IPS-NIHi7 (cell line): Measurements from ENCODE around the gene NDUFA9.
A peak's percentile ranks its signal among the peaks of the same experiment; 100 is the strongest.

Experiments
- DNase-seq: peaks from one replicate; pipeline ENCODE4 v3.0.0; 2012; ENCODE audit warnings: mixed read lengths; ENCODE audit errors: extremely low spot score

NDUFA9 gene

DNA sequence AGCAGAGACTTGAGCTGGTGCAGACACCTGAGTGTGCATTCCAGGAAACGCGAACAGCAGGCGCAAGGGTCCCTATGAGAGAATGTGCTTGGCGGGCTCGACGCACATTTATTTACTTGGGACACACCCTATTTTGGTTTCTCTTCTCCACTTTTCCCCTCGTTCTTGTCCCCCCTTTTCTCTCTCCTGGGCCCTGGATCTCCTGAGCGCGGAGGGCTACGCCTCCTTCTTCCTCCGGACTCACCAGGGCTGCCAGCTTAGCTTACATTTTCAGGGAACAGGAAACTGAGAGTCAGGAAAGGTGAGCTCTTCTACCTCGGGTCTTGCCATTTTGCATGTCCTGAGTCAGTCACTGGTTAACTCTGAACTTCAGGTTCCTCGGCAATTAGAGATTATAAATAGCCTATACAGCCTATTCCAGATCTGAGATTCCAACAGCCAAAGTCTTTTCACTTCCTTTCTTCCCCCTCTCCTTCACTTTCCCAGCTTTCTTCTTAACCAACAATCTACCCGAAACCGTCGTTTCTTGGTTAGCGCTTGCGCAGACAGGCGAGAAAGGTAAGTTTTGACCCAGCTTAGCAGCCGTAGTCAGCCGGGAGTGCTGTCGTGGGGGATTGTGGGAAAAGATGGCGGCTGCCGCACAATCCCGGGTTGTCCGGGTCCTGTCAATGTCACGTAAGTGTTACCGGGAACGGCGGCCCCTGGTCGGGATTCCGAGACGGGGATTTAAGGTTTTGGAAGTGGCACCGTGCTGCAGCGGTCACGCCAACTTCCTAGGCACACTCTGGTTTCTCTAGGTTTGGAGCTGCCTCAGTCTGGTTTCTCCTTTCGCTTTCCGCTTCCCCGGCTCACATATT, at the start of gene NDUFA9, which contains the start of gene AKAP3:
Gene NDUFA9, plus strand, starts transcription at position 614 of the 857 bp plus-strand sequence. Its CDS starts 13 bp downstream, at position 627.
Gene AKAP3, minus strand, starts transcription at position 551 of the 857 bp plus-strand sequence. CDS start 10,855 bp downstream, outside the sequence.
- DNase-seq = peak; percentile 85

DNA sequence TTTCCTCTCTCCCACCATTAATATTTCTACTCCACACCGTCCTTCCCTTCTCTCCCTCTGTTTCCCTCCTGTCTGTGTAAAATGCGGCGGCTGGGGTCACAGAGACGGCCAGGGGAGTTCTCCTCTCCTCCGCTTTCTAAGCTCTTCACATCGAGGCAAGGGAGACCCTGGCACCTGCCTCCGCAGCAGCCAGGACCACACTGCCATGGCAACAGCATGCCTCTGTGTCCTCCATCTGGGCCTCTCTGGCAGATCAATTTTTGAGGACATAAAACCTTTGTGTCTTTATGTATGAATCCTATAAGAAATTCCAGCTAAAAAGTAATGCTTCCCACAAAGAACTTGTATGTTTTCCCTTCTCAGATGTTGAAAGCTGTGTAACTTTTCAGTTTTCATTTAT, 45.5 kb upstream of the NDUFA9 start:
- DNase-seq = no peak

DNA sequence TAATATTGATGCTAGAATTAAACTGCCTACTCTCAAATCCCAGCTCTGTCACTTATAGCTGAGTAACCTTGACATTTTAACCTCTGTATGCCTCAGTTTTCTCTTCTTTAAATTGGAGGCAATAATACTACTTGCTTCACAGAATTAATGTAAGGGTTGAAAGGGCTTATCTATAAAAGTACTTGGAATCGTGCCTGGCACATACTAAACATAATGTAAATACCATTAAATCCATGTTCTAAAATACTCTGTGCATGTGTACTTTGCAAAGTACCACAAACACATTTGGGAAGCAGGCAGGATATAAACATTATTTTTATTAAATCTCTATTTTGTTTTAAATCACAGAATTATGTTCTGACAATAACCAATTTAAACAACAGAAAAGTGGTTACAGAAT, 45.0 kb upstream of the NDUFA9 start:
- no peak for DNase-seq

DNA sequence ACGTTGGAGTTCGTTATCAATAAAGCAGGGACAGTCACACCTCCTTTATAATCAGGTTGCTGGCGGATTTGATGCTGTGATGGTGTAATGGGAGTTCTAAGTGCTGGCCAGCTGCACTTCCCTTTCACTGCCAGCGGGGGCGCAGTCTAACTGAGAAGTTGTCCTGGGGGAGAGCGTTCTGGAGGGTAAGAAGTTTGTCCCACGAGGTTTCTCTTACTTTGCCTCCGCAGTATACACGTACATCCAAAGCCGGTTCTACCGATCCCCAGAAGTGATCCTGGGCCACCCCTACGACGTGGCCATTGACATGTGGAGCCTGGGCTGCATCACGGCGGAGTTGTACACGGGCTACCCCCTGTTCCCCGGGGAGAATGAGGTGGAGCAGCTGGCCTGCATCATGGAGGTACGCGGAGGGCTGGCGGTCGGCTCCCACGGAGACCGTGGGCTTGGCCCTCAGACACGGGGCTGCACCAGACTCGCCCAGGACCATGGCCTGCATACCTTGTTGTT, 44.2 kb upstream of the NDUFA9 start:
- peak; percentile 90 for DNase-seq

DNA sequence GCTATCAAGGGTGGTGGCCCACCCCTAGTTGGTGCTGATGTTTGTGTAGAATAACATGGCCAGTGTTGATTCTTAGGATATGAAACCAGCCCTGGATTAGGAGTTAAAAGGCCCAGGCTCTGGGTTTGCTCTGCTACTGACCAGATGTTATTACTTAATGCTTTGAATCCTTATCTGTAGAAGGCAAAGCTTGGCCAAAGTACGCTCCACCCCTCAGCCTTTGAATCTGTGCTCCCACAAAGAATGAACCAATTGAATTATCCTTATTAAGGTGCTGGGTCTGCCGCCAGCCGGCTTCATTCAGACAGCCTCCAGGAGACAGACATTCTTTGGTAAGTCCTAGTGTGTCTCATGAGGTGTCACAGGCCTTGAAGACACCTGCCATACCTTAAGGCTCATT, 41.9 kb upstream of the NDUFA9 start:
- no peak for DNase-seq

DNA sequence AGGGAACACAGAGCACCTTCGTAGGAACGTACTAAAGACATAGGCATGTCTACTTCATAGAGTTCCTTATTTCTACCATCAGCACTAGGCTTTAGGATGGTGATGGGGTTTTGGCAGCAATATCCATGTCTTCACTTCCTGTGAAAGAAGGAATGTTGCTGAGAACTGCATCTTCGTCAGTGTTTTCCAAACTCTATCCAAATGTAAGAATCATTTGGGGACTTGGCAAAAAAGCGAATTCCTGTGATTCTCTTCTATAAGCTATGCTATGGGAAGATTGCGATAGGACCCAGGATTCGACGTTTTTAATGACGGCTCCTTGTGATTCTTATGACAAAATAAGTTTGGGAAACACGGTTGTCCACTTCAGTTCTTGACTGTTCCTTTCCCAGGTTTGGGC, 39.8 kb upstream of the NDUFA9 start:
- DNase-seq = no peak

DNA sequence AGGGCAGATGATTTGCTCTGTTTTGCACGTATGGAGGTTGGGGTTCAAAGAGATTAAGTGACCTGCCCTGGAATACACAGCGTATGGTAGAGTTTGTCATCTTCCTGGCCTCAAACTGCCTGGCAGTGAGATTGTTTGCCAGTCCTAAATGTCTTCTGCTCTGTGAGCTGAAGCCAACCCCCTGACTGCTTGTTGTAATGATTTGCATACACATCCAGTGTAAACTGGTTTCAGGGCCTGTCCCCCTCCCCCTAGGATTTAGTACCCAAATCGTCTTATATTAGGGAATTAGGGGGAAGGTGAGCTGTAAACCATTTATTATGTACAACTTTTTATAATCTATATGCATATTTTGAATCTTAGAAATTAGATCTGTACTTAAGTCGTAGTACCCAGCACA, 38.4 kb upstream of the NDUFA9 start:
- DNase-seq = no peak

DNA sequence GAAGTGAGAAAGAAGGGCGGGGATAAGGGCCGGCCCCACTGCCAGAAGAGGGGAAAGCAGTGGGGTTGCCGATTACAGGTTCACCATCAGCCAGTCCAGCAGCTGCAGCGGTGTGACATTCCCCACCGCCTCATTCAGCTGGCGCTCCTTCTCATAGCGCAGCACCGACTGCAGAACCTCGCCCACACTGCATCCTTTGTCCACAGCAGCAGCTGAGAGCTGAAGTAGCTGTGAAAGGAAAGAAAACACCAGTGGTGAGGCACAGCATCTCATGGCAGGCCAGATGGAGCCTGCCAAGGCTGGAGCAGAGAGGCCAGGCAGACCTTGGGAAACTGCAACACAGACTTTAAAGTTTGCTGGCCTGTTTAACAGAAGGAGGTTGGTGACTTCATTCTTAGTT, 33.2 kb upstream of the NDUFA9 start:
- DNase-seq = no peak

DNA sequence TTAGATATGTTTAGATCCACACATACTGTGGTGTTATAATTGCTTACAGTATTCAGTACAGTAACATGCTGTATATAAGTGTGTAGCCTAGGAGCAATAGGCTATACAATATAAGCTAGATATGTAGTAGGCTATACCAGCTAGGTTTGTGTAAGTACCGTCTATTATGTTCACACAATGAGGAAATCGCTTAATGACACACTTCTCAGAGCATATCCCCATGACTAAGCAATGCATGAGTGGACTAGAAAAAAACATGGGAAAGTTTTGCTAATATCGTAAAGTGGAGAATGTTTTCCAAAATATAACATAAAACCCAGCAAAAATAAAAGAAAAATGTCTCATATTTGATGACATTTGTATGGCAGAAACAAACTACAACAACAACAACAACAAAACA, 27.4 kb upstream of the NDUFA9 start:
- DNase-seq = no peak

DNA sequence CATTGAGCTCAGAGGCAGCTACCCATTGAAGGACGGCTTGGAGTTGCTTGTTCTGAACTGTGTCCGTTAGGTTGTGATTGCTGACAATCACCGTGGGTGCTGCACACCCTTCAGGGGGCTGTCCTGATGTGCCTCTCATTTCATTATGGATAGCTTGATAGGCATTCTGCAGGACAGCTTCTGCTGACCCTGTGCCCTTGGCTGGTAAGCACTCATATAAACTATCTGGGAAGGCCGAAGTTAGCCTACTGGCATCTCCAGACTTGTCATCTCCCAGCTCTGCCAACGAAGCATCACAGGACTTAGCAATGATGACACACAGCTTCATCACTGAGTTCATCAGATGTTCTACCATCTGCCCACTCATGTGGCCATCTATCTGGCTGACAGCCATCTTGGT, 22.4 kb upstream of the NDUFA9 start:
- DNase-seq = no peak

DNA sequence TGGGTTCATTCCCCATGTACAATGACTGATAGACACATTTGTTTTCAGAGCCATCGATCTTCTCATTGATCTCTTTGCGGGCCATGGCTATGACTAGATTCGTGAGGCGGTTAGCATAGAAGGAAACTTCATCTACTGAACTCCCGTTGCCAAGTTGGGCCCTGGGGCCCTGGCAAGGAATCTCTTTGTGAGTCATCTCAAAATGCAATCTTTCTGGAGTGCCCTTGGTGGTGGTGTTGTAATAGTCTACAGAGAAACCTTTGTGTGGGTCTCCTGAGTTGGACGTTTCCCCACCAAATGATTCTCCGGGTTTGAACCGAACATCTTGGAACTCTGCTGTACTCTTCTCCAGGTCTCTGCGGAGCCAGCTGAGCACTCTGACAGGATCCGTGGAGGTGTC, 20.5 kb upstream of the NDUFA9 start:
- DNase-seq = no peak

DNA sequence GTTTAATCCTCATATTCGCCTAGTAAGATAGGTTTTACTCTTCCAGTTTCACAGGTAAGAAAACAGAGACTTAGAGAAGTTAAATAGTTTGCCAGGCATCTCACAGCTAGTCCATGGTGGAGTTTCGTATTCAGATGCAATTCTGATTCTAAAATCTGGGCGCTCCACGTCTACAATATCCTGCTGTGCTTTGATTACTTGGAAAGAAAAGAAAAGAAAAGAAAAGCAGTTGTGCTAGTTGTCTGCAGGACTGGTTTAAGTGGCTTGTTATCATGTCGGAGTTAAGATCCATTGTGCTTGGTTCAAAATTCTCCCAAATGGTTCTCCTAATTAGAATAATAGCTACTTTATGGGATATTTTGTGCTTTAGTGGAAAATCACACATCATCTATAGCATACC, 18.7 kb upstream of the NDUFA9 start:
- DNase-seq = no peak

DNA sequence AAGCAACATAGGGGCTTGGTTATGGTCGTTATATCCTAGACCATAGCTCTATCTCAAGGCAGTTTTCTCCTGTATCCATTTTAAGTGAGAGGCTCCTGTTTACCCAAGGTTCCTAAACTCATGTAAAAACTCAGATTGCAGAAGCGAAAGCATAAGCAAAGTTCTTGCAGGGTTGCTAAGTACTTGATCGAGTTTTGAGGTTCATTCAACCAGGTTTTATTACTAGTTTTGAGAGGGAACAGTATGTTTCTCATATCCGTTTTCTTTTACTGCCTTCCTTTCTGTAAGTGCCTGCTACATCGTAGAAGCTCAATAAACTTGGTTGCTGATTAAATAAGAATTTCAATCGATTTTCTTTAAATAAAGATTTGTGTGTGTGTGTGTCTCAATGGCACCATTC, 5.2 kb upstream of the NDUFA9 start:
- no peak for DNase-seq

DNA sequence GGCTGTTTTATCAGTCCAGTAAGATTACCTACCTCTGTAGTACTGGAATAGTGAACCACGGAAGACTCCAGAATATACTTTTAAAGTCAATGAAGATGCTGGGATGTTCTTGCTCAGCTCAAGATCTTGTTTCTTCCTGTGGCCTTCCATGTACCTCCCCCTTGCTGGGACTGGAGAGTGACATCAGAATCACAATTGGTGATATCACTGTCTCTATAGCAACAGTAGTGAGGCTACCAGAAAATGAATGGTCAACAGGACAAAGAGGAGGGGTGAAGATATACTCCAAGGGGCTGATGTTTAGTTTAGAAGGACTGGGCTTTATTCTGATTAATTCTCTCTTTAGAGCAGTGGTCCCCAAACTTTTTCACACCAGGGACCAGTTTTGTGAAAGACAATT, 3.9 kb upstream of the NDUFA9 start:
- DNase-seq = no peak

DNA sequence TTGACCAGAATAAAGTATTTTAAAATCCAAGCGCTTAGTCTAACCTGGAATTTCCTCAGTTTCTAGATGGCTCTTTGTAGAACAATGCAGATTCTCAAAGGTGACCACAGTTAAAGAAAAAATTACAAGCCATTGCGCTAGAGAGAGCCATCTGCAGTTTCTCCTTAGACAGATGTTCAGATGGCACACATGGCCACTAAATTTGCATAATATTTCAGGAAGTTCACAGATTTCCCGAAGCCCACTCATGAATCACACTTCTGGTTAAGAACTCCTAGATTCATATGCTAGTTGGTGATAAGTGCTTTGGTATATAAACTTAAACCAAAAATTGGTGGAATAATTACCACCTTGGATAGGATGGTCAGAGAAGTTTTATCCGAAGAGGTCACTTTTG, 812 bp upstream of the NDUFA9 start:
- no peak for DNase-seq

DNA sequence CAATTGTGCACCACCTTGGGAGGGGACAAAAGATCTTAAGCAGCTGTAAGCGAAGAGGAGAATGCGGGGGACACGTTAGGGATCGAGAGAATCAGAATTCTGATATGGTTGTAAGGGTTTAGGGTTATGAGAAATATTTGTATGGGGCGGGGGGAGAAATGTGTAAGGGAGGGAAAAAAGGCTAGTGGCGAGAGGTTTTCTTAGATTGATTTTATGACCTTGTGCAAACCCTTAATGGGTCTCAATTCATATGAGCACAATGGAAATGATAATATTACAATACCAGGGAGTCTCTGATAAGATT, 396 bp downstream of the NDUFA9 start:
- DNase-seq = no peak

DNA sequence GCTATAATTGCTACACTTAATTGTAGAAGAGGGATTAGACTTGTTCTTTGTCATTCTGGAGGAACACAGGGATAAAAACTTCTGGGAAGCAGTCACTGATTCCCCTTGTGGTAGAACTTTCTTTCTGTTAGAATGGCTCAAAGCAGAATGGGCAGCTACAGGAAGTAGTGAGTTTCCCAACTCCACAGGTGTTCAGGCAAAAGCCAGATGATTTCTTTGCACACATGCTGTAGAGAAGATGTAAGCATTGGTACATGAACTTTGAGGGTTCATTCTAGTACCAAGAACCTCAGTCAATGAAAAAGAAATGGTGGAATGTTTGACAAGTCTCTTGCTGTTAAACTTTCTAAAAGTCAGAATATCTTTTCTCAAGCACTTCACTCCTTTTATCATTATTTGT, 4.3 kb downstream of the NDUFA9 start:
- no peak for DNase-seq

DNA sequence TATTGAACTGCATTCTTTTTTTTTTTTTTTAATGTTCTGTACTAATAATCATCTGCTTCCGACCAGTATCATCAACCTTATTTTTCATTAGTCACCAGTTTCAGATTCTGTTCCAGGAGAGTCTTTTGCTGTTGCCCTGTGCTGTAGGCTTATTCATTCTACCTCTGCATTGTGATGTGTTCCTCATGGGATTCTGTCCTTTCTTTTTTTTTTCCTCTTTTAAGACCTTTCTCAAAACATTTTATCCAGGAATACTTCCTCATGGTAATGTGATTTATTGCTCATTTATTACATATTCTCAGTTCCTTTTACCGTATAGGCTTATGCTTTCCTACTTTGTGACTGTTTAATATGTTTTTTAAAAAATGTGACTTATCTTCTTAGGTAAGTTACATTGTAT, 4.8 kb downstream of the NDUFA9 start:
- no peak for DNase-seq

DNA sequence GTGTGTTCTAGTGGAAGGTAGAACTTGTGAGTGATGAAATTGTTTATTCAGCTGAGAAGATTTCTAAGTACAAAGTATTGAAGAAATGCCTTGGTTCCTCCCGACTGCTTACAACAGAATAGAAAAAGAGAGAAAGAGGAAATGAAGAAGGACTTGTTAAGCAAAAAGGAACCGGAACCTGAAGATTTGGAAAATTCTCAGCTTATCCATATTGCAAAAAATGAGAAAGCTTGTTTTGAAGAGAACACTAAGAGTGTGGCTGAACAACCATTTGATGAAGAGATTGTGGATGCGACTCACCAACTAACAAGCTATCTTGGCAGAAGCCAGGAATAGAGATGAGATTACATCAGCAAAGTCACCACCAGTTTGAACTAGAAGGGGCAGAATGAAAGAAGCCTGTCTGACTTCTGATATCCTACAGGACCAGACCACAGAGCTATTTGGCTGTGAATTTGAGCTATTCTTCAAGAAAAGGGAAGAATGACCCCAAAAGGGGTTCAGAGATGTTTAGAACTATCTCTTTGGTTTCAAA, 15.1 kb downstream of the NDUFA9 start:
- no peak for DNase-seq

DNA sequence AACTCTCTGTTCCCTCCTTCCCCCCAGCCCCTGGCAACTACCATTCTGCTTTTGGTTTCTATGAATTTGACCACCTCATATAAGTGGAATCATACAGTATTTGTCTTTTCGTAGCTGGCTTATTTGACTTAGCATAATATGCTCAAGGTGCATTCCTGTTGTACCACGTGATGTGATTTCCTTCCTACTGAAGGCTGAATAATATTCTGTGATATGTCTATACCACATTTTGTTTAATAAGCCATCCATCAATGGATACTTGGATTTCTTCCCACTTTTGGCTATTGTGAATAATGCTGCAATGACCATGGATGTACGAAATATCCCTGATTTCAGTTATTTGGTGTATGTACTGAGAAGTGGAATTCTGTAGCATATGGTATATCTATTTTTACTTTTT, 16.3 kb downstream of the NDUFA9 start:
- DNase-seq = no peak

DNA sequence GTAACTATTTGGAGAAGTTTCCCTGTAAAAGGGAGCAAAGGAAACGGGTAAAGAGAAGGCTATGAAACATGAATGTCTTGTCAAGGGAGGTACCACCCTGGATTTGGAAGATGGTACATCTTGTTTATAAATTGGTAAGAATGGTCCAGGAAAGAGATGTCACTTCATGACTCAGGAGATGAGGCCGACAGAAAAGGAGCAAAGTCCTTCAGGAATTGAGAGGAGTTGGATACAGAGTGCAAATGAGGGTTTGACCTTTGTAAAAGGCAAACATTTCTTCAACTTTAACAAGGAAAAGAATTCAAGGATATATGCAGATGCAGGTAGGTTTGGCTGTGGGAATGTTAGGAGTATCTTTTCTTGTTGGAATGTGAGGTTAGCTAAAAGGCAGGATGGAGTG, 30.8 kb downstream of the NDUFA9 start:
- no peak for DNase-seq

DNA sequence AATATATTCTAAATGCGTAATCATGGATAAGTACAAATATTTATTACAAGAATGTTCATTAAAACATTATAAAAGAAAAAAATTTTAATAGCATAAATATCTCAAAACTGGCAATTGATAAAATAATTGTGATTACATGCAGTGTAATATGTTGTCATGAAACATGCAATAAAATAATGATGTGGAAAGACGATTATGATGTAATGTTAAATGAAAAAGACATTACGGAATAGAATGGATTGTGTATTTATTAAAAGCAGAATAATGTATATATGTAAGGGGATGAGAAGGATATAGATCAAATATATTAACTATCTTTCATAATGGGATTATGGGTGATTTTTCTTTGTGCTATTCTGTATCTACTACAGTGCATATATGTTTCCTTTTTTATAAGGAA, 32.8 kb downstream of the NDUFA9 start:
- no peak for DNase-seq

DNA sequence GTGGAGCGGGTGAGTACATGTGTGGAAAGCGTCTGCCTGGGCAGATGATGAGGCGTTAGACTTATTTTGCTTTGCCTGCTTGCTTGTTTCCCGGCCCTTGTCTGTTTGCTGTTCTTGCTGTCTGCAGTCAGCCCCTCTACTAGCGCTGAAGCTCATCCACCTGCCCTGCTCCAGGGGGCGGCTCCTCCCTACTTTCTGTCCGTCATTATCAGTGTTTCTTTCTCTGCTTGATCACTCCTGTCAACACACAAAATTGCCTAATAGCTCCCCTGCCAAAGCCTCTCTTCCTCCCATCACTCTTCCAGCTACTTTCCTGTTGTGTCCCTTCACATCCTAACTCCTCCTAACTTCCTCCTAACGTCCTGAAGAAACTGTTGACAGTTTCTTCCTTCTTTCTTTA, 36.4 kb downstream of the NDUFA9 start:
- peak; percentile 14 for DNase-seq

DNA sequence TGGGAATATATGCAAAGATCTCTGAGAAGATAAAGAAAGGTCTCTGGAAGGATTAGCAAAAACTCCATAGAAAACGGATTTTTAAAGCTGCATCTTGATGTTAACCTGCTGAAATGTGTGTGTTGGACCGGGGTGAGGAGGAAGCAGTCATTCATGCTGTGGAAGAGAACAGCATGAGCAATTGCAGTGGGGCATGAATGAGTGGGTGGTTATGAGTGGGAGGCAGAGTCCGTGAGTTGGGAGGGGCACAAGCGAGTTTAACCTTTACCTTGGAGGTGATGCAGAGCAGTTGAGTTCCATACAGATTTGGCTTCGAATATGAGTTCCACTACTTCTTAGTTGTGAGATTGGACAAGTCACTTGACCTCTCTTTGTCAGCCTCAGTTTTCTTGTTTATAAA, 41.8 kb downstream of the NDUFA9 start:
- DNase-seq = no peak
